ENCODE data around the gene CD34. TPM values are rescaled to one million over a fixed set of nuclear protein-coding genes. Genes with fewer than 3 reads are reported as not detected.

The CD34 gene
- total RNA-seq, 1 donor from 2014 or later, result 69.6 TPM

GRCh38 chr1:207847116-207847515, 63.8 kb downstream of the CD34 start:
- no peak for TF ChIP-seq CTCF (IDR thresholded peaks at IDR 0.05; ENCODE audit: borderline replicate concordance)
- Histone ChIP-seq H3K27me3 (ENCODE audit: low read depth) (no peaks in the 10 kb centered on the region), H3K27ac (replicated peaks) (peak overlapping the region; percentile 86)

GRCh38 chr1:207845109-207845508, 65.8 kb downstream of the CD34 start:
- no peak for TF ChIP-seq CTCF (IDR thresholded peaks at IDR 0.05; ENCODE audit: borderline replicate concordance)
- Histone ChIP-seq H3K36me3 (peaks cover 6% of the 10 kb centered on the region), H3K27ac (replicated peaks) (peak overlapping the region; percentile 86), H3K4me1 (peaks cover 88% of the 10 kb centered on the region), H3K27me3 (ENCODE audit: low read depth) (no peaks in the 10 kb centered on the region), H3K4me3 (no peak overlapping the region), H3K9me3 (replicated peaks) (no peaks in the 10 kb centered on the region)
- intact Hi-C loops (cut with micrococcal nuclease), result no loop called here
- DNase-seq, result no peak

More at GRCh38 chr1:207847116-207847515, 63.8 kb downstream of the CD34 start:
- Histone ChIP-seq H3K4me1 (peaks cover 89% of the 10 kb centered on the region), H3K9me3 (replicated peaks) (no peaks in the 10 kb centered on the region), H3K36me3 (no peaks in the 10 kb centered on the region), H3K4me3 (no peak overlapping the region)
- intact Hi-C loops (cut with micrococcal nuclease), result no loop called here
- DNase-seq, result no peak

DNA sequence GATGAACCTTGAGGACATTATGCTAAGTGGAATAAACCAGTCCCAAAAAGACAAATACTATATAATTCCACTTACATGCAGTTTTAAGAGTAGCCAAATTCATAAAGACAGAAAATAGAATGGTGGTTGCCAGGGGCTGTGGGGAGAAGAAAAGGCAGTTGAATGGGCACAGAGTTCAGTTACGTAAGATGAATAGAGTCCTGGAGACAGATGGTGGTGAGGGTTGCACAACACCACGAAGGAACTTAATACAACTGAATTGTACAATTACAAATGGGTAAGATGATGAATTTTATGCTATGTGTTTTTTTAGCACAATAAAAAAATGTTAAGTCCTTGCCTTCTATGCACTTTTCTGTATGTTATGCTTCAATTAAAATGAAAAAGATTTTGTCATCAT, 66.6 kb downstream of the CD34 start:
- intact Hi-C loops (cut with micrococcal nuclease), result no loop called here
- H3K27me3 ChIP-seq (ENCODE audit: low read depth), result no peaks in the 10 kb centered on the region
- H3K36me3 ChIP-seq, result peaks cover 6% of the 10 kb centered on the region
- no peak for TF ChIP-seq CTCF (IDR thresholded peaks at IDR 0.05; ENCODE audit: borderline replicate concordance)
- no peak for DNase-seq
- no peaks in the 10 kb centered on the region for H3K9me3 ChIP-seq (replicated peaks)
- H3K4me3 ChIP-seq, result no peak overlapping the region
- H3K4me1 ChIP-seq, result peaks cover 88% of the 10 kb centered on the region
- H3K27ac ChIP-seq (replicated peaks), result peak overlapping the region; percentile 86

DNA sequence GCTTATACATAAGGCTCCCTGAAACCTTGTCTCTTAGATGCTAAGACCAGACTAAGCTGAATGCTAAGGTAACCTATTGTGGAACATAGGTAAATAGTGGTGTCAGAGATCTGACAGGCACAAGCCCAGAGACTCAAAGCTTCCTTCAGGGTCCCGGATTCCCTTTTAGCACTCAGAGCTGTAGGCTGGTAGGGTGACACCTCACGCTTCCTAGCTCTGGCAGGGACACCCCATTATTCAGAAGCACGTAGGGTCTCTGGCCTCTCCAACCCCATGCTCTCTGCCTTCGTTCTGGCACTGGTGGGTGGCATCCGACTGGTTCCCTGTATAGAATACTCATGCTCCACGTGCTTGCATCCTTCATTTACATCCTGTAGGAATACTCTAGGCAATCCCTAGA, 68.4 kb downstream of the CD34 start:
- Histone ChIP-seq H3K27me3 (ENCODE audit: low read depth) (no peaks in the 10 kb centered on the region), H3K4me3 (no peak overlapping the region), H3K27ac (replicated peaks) (no peak overlapping the region), H3K4me1 (peaks cover 88% of the 10 kb centered on the region), H3K36me3 (peaks cover 6% of the 10 kb centered on the region), H3K9me3 (replicated peaks) (no peaks in the 10 kb centered on the region)
- TF ChIP-seq CTCF (IDR thresholded peaks at IDR 0.05; ENCODE audit: borderline replicate concordance), result no peak
- no peak for DNase-seq
- intact Hi-C loops (cut with micrococcal nuclease), result no loop called here

GRCh38 chr1:207841901-207842300, 69.0 kb downstream of the CD34 start:
- no peak for TF ChIP-seq CTCF (IDR thresholded peaks at IDR 0.05; ENCODE audit: borderline replicate concordance)
- Histone ChIP-seq H3K4me3 (no peak overlapping the region), H3K4me1 (peaks cover 88% of the 10 kb centered on the region), H3K27ac (replicated peaks) (peak overlapping the region; percentile 37), H3K27me3 (ENCODE audit: low read depth) (no peaks in the 10 kb centered on the region), H3K9me3 (replicated peaks) (no peaks in the 10 kb centered on the region), H3K36me3 (peaks cover 6% of the 10 kb centered on the region)
- DNase-seq, result no peak
- intact Hi-C loops (cut with micrococcal nuclease), result no loop called here

- Histone ChIP-seq H3K4me1 (peaks cover 88% of the 10 kb centered on the region), H3K27ac (replicated peaks) (peak overlapping the region; percentile 28)
Measured at GRCh38 chr1:207841293-207841692, 69.6 kb downstream of the CD34 start.

More at GRCh38 chr1:207841293-207841692, 69.6 kb downstream of the CD34 start:
- Histone ChIP-seq H3K27me3 (ENCODE audit: low read depth) (no peaks in the 10 kb centered on the region), H3K36me3 (peaks cover 6% of the 10 kb centered on the region), H3K9me3 (replicated peaks) (no peaks in the 10 kb centered on the region), H3K4me3 (no peak overlapping the region)
- DNase-seq, result no peak
- TF ChIP-seq CTCF (IDR thresholded peaks at IDR 0.05; ENCODE audit: borderline replicate concordance), result no peak
- intact Hi-C loops (cut with micrococcal nuclease), result no loop called here
